NCI-H187 (cell line): ENCODE measurements around the gene BRINP2.
"Not testable (repeated sequence)": the region's sequence is repeated elsewhere in the genome, so short reads cannot be mapped to it uniquely, and the experiment has no call there.

ENCODE experiments used
- DNase-seq, 2 experiments: peaks; one replicate each; lab custom pipeline; 2025; lab: John Stamatoyannopoulos, UW

BRINP2 gene

DNA sequence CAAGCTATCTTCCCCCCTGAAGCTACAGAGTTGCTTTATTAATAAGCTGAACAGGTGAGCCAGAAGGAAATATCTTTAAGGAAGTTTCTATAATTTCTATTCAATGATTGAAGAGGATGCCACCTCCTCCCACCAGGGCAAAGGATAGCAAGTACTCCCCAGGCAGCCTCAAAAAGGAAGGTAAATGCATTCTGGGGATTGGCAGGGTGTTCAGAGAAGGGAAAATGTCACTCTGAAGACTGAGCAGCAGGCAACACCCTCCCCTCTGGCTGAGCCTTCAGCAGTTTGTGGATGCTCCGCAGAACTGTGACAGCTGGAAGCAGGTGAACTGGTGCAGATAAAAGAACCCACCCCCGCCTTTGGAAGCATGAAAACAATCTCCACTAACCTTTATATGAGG is 140.8 kb downstream of the BRINP2 start:
- no peak for DNase-seq

DNA sequence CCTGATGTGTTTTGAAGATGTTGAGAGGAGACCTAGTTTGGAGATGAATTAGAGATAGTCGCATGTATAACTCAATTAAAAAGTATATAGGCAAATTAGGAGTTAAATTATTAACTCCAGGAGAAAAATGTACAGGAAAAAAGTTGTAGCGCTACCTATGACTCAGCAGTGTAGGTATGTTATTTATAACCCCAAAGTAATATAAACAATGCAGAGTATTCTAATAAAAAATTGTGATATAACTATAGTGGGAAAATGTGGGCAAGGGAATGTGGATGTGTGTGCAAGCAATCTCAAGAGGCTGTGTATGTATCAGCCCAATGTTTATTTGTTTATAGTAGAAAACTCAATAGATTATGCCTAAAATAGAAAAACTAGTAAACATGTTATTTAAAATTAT is 144.5 kb downstream of the BRINP2 start:
- no peak for DNase-seq

DNA sequence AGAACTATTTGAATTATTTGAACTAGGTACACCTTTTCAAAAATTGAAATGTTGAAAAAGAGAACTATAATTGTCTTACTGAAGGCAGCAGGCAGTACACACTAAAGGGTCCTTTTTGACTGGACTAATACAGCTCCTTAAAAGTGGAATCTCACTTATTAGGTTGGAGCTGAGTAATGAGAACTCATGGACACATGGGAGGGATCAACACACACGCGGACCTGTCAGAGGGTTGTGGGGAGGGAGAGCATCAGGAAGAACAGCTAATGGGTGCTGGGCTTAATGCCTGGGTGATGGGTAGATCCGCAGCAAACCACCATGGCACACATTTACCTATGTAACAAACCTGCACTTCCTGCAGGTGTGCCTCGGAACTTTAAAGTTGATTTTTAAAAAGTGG is 145.0 kb downstream of the BRINP2 start:
- DNase-seq: no peak

DNA sequence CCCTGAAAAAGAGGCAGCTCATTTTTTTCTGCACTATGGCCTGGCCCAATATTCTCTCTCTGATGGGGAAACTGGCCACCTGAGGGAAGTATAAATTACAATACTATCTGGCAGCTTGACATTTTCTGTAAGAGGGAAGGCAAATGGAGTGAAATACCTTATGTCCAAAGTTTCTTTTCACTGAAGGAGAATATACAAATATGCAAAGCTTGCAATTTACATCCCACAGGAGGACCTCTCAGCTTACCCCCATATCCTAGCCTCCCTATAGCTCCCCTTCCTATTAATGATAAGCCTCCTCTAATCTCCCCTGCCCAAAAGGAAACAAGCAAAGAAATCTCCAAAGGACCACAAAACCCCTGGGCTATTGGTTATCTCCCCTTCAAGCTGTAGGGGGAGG is 150.7 kb downstream of the BRINP2 start:
- DNase-seq: not testable (repeated sequence)

DNA sequence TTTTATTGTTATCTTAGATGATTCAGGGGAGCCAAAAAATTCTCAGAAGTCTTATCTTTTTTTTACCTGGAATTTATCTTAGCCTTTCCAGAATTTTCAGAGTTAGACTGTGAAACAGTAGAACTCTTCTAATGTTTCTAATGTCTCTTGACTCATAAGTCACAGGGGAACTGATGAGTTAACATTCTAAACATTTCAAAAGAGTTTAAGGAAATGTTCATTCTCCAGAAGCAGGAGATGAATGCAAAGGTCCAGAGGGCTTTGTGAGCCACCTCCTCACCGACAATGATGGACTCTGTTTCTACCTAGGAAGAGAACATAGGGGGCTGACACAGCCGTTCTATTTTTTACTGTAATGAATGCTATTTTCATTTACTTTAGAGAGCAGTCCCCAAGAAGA is 157.5 kb downstream of the BRINP2 start:
- no peak for DNase-seq

DNA sequence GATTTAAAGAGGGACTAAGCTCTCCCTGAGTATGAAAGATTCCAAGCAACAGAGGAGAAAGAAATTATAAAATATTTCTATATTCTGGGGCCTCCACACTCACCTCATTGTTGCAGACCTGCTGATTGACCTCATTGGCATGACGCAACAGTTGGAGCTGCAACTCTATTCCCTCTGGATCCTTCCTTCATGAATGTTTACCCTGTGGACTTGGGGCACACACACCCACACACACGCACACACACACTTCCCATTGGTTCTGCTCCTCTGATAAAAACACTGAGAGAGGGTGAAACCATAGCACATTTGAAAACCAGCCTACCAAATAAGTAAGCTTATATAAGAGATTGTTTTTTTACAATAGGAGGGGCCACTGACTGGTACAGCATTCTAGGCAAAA is 159.1 kb downstream of the BRINP2 start:
- no peak for DNase-seq
